Type B pancreatic cell (in vitro differentiated cells): Measurements from ENCODE around the gene ANKZF1. TPM values are rescaled to one million over a fixed set of nuclear protein-coding genes. Genes with fewer than 3 reads are reported as not detected.

ENCODE experiments used
- DNase-seq: peaks from one replicate; pipeline ENCODE4 v3.0.0; 2021; ENCODE audit warnings: mixed read lengths; ENCODE audit not compliant: unreplicated experiment; ENCODE audit errors: extremely low spot score
- H3K27ac Mint-ChIP-seq: 2 replicates; pipeline ENCODE4 v1.8.0; 2021; ENCODE audit warnings: mild to moderate bottlenecking, mixed read lengths
- H3K27me3 Mint-ChIP-seq: 2 replicates; pipeline ENCODE4 v1.8.0; 2021; ENCODE audit warnings: mixed read lengths
- H3K36me3 Mint-ChIP-seq: 2 replicates; pipeline ENCODE4 v1.8.0; 2021; ENCODE audit warnings: mixed read lengths
- H3K4me1 Mint-ChIP-seq: one replicate; pipeline ENCODE4 v1.8.0; 2021; ENCODE audit warnings: mixed read lengths; ENCODE audit not compliant: unreplicated experiment
- H3K4me3 Mint-ChIP-seq: 2 replicates; pipeline ENCODE4 v1.8.0; 2021; ENCODE audit warnings: mild to moderate bottlenecking, mixed read lengths
- H3K9me3 Mint-ChIP-seq: 2 replicates; pipeline ENCODE4 v1.8.0; 2021; ENCODE audit warnings: mixed read lengths
- CTCF ChIP-seq: fragments of 200-600 bp; sonication (generic); conservative IDR thresholded peaks from 2 replicates; pipeline ENCODE4 v1.5.0; 2021; ENCODE audit warnings: antibody characterized with exemption, mild to moderate bottlenecking
- total RNA-seq: library from RNA; stranded (reverse); gene quantifications from 2 replicates; pipeline ENCODE4 v1.2.1, GENCODE V29; 2021; ENCODE audit warnings: low replicate concordance

The ANKZF1 gene
- total RNA-seq, 1 donor from 2014 or later = 58.7 TPM

GRCh38 chr2:219281588-219281987 is 52.0 kb downstream of the ANKZF1 start:
- Mint-ChIP-seq H3K27me3 (peaks cover 4% of the 10 kb centered on the region), H3K9me3 (no peaks in the 10 kb centered on the region), H3K36me3 (peaks cover 9% of the 10 kb centered on the region), H3K4me3 (peak overlapping the region; percentile 96), H3K27ac (peak overlapping the region; percentile 97), H3K4me1 (peaks cover 22% of the 10 kb centered on the region)
- DNase-seq = no peak
- TF ChIP-seq CTCF = no peak

- DNase-seq = no peak
- Mint-ChIP-seq H3K9me3 (no peaks in the 10 kb centered on the region), H3K27me3 (peaks cover 4% of the 10 kb centered on the region), H3K4me3 (no peak overlapping the region), H3K4me1 (peaks cover 23% of the 10 kb centered on the region), H3K27ac (no peak overlapping the region), H3K36me3 (peaks cover 9% of the 10 kb centered on the region)
- no peak for TF ChIP-seq CTCF
Measured at GRCh38 chr2:219282375-219282774, 52.8 kb downstream of the ANKZF1 start.

- peak overlapping the region; percentile 73 for H3K27ac Mint-ChIP-seq
- H3K36me3 Mint-ChIP-seq = peaks cover 9% of the 10 kb centered on the region
- DNase-seq = no peak
- H3K27me3 Mint-ChIP-seq = no peaks in the 10 kb centered on the region
- TF ChIP-seq CTCF = no peak
- H3K4me3 Mint-ChIP-seq = peak overlapping the region; percentile 49
- no peaks in the 10 kb centered on the region for H3K9me3 Mint-ChIP-seq
- peaks cover 16% of the 10 kb centered on the region for H3K4me1 Mint-ChIP-seq
Measured at GRCh38 chr2:219282943-219283581, 53.5 kb downstream of the ANKZF1 start.

- H3K9me3 Mint-ChIP-seq = no peaks in the 10 kb centered on the region
- peaks cover 7% of the 10 kb centered on the region for H3K4me1 Mint-ChIP-seq
- DNase-seq = no peak
- H3K27me3 Mint-ChIP-seq = no peaks in the 10 kb centered on the region
- no peak overlapping the region for H3K27ac Mint-ChIP-seq
- H3K4me3 Mint-ChIP-seq = no peak overlapping the region
- no peak for TF ChIP-seq CTCF
- peaks cover 9% of the 10 kb centered on the region for H3K36me3 Mint-ChIP-seq
Measured at GRCh38 chr2:219284501-219285372, 55.1 kb downstream of the ANKZF1 start.

GRCh38 chr2:219285373-219285735 is 55.7 kb downstream of the ANKZF1 start:
- DNase-seq = no peak
- Mint-ChIP-seq H3K36me3 (peaks cover 9% of the 10 kb centered on the region), H3K4me1 (peaks cover 7% of the 10 kb centered on the region), H3K27ac (peak overlapping the region; percentile 46), H3K4me3 (no peak overlapping the region), H3K27me3 (no peaks in the 10 kb centered on the region), H3K9me3 (no peaks in the 10 kb centered on the region)
- TF ChIP-seq CTCF = no peak
